VCaP (cell line): ENCODE results near the gene DSPP.

Source experiments
- H3K27ac ChIP-seq: fragments of 450-650 bp; 2 replicates; pipeline ENCODE4 v1.5.1; 2017
- TF ChIP-seq, protein P1 (sequence below): fragments of 450-650 bp; conservative IDR thresholded peaks from 2 replicates; pipeline ENCODE4 v1.5.1; 2017; ENCODE audit warnings: mild to moderate bottlenecking, moderate library complexity

Gene DSPP

GRCh38 chr4:87631668-87632067 is 23.3 kb downstream of the DSPP start:
- TF ChIP-seq, protein P1, sequence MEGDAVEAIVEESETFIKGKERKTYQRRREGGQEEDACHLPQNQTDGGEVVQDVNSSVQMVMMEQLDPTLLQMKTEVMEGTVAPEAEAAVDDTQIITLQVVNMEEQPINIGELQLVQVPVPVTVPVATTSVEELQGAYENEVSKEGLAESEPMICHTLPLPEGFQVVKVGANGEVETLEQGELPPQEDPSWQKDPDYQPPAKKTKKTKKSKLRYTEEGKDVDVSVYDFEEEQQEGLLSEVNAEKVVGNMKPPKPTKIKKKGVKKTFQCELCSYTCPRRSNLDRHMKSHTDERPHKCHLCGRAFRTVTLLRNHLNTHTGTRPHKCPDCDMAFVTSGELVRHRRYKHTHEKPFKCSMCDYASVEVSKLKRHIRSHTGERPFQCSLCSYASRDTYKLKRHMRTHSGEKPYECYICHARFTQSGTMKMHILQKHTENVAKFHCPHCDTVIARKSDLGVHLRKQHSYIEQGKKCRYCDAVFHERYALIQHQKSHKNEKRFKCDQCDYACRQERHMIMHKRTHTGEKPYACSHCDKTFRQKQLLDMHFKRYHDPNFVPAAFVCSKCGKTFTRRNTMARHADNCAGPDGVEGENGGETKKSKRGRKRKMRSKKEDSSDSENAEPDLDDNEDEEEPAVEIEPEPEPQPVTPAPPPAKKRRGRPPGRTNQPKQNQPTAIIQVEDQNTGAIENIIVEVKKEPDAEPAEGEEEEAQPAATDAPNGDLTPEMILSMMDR: no peak
- H3K27ac ChIP-seq: no peak overlapping the region

- no peak overlapping the region for H3K27ac ChIP-seq
Measured at GRCh38 chr4:87632469-87632868, 24.1 kb downstream of the DSPP start.

DNA sequence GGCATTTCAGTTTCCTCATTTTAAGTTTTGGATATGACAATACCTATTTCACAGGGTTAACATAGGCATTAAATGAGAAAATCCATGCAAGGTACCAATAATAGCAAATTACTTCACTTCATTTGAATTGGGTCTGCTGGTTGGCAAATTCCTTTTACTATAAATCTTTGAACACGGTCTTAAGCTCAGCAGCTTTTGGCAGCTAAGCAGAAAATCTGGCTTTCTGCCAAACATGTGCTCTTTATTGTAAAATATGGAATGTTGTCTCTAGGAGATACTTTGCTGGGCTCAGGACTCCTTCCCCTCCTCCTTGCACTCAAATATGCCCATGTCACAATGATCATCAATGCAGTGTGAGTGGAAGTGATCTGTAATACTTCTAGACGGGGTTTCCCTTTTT is 24.9 kb downstream of the DSPP start:
- TF ChIP-seq, protein P1: no peak
- peak overlapping the region; percentile 14; the same call in 1 of the 2 replicates for H3K27ac ChIP-seq

More at GRCh38 chr4:87632469-87632868, 24.1 kb downstream of the DSPP start:
- TF ChIP-seq, protein P1: no peak

- TF ChIP-seq, protein P1: peak; percentile 45; the same call in 1 of the 2 replicates
- no peak overlapping the region for H3K27ac ChIP-seq
Measured at GRCh38 chr4:87644286-87644685, 36.0 kb downstream of the DSPP start.

- TF ChIP-seq, protein P1: no peak
Measured at GRCh38 chr4:87649980-87650379, 41.7 kb downstream of the DSPP start, which contains the start of gene DMP1. Gene DMP1, plus strand, starts transcription at chr4:87650280. Its CDS starts 6,213 bp downstream, at chr4:87656493.

DNA sequence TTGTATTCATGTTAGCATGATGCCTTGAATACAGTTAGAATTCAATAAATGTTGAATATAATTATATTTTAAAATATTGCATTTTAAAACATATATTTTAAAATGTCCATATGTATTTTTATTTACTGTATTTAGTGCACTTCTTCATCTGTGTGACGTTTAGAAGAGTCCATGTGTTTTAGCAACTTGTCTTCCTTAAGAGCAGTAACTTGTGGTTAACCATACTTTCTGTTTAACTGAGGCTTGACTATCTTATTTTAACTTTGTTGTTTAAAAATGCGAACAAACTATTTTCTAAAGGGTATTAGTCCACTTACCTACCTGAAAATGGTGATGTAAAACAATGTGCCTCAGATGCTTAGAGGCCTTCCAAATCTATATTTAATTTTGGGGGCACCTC is 42.6 kb downstream of the DSPP start:
- TF ChIP-seq, protein P1: no peak
- H3K27ac ChIP-seq: no peak overlapping the region

More at GRCh38 chr4:87649980-87650379, 41.7 kb downstream of the DSPP start, which contains the start of gene DMP1:
- H3K27ac ChIP-seq: no peak within 1 kb of the TSS

DNA sequence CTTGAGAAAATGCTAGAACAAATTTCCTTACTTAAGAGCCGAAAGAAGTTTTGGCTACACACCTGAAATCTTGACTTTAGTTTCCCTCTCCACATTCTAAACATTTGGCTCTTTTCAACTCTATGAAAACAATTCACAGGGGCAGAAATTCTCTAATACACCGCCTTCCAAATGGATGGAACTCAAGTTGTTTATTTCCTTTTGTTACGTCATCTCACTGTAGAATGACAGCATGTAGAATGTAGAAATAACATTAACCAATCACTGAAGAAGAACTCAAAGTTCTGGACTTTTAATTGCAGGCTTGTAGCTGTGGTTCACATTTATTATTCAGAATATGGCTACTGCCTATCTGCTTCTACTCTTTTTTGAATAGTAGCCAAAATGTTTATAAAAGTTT is 43.6 kb downstream of the DSPP start:
- no peak overlapping the region for H3K27ac ChIP-seq
- TF ChIP-seq, protein P1: no peak
